Endodermal cell (in vitro differentiated cells): ENCODE results near the gene FBXO41. TPM values are rescaled to one million over a fixed set of nuclear protein-coding genes. Genes with fewer than 3 reads are reported as not detected.

Experiments used
- DNase-seq: peaks from one replicate; pipeline ENCODE4 v3.0.0-alpha.2; 2017
- H3K27ac ChIP-seq: 2 replicates; pipeline ENCODE4 v1.5.1; 2013; ENCODE audit warnings: mild to moderate bottlenecking, low read depth, low read length, moderate library complexity
- H3K27me3 ChIP-seq: 2 replicates; pipeline ENCODE4 v1.6.1; 2013; ENCODE audit warnings: mild to moderate bottlenecking, low read length, moderate library complexity; ENCODE audit not compliant: insufficient read depth, control insufficient read depth, poor library complexity, severe bottlenecking
- H3K36me3 ChIP-seq: 2 replicates; pipeline ENCODE4 v1.7.0; 2013; ENCODE audit warnings: mild to moderate bottlenecking, low read length, moderate library complexity; ENCODE audit not compliant: control insufficient read depth, insufficient read depth
- H3K4me1 ChIP-seq: one replicate; pipeline ENCODE4 v1.7.0; 2013; ENCODE audit warnings: low read length; ENCODE audit not compliant: control insufficient read depth, insufficient read depth
- H3K4me3 ChIP-seq: 2 replicates; pipeline ENCODE4 v1.5.1; 2013; ENCODE audit warnings: mild to moderate bottlenecking, low read length, moderate library complexity
- H3K9ac ChIP-seq: 2 replicates; pipeline ENCODE4 v1.6.1; 2013; ENCODE audit warnings: mild to moderate bottlenecking, low read length, moderate library complexity; ENCODE audit not compliant: poor library complexity, severe bottlenecking; ENCODE audit errors: extremely low read depth
- H3K9me3 ChIP-seq: 2 replicates; pipeline ENCODE4 v1.6.1; 2013; ENCODE audit warnings: mild to moderate bottlenecking, low read length, moderate library complexity; ENCODE audit not compliant: control insufficient read depth
- H3K27ac Mint-ChIP-seq: 2 replicates; pipeline ENCODE4 v1.8.0; 2020; ENCODE audit warnings: mixed read lengths
- H3K27me3 Mint-ChIP-seq: 2 replicates; pipeline ENCODE4 v1.8.0; 2021; ENCODE audit warnings: mild to moderate bottlenecking, mixed read lengths; ENCODE audit not compliant: insufficient read depth
- H3K36me3 Mint-ChIP-seq: 2 replicates; pipeline ENCODE4 v1.8.0; 2020; ENCODE audit warnings: low read depth, mixed read lengths
- H3K4me1 Mint-ChIP-seq: 2 replicates; pipeline ENCODE4 v1.8.0; 2020; ENCODE audit warnings: mixed read lengths
- H3K4me3 Mint-ChIP-seq: 2 replicates; pipeline ENCODE4 v1.8.0; 2020; ENCODE audit warnings: mild to moderate bottlenecking, moderate library complexity, mixed read lengths
- H3K9me3 Mint-ChIP-seq: 2 replicates; pipeline ENCODE4 v1.8.0; 2020; ENCODE audit warnings: mild to moderate bottlenecking, mixed read lengths
- CTCF ChIP-seq: fragments of 200-600 bp; sonication (generic); conservative IDR thresholded peaks from 2 replicates; pipeline ENCODE4 v1.5.0; 2021; ENCODE audit warnings: antibody characterized with exemption, mild to moderate bottlenecking
- WGBS, 2 experiments: methylation state at CpG; one replicate each; pipeline versions ENCODE4 v1.1.5 to v1.1.7; 2013; ENCODE audit warnings: missing lambda C conversion rate in 2 of 2, mixed read lengths in 1 of 2; ENCODE audit not compliant: insufficient coverage in 1 of 2, insufficient read length in 1 of 2; 5-methylcytosine and 5-hydroxymethylcytosine counted together
- total RNA-seq, 2 donors: library from RNA; stranded (reverse); fragmentation: NEBNext Ultra II Directional in 1 of 2; extraction: Animal tissue kit (Norgen Biotek cat#: 25700) in 1 of 2; gene quantifications; 2 replicates in 1 of 2; 3 replicates in 1 of 2; pipeline ENCODE4 v1.2.1, GENCODE V29; 2021

FBXO41 gene
- total RNA-seq, 2 donors from 2014 or later: 9.0 to 11.2 TPM

- Histone ChIP-seq H3K4me3 (peak overlapping the region; percentile 98), H3K4me1 (no peaks in the 10 kb centered on the region), H3K27ac (no peak overlapping the region), H3K27me3 (no peaks in the 10 kb centered on the region), H3K9me3 (no peaks in the 10 kb centered on the region), H3K9ac (no peak overlapping the region), H3K36me3 (no peaks in the 10 kb centered on the region)
- peaks cover 18% of the 10 kb centered on the region for H3K4me1 Mint-ChIP-seq
- DNase-seq: peak; percentile 54
- WGBS, 2 experiments: 0 to 9% methylated on average over 19 to 37 of the region's 37 CpGs
- no peaks in the 10 kb centered on the region for H3K36me3 Mint-ChIP-seq
- H3K27ac Mint-ChIP-seq: peak overlapping the region; percentile 30
- H3K4me3 Mint-ChIP-seq: peak overlapping the region; percentile 97
- no peaks in the 10 kb centered on the region for H3K27me3 Mint-ChIP-seq
- no peaks in the 10 kb centered on the region for H3K9me3 Mint-ChIP-seq
- TF ChIP-seq CTCF: no peak
Observed at GRCh38 chr2:73232403-73233153, 51.7 kb downstream of the FBXO41 start.

GRCh38 chr2:73228631-73229030 is 55.6 kb downstream of the FBXO41 start:
- Mint-ChIP-seq H3K4me3 (no peak overlapping the region), H3K27ac (no peak overlapping the region)

GRCh38 chr2:73227086-73227485 is 57.2 kb downstream of the FBXO41 start:
- no peaks in the 10 kb centered on the region for H3K9me3 ChIP-seq
- WGBS, 2 experiments: 58 to 72% methylated on average over 2 to 3 of the region's 3 CpGs
- Mint-ChIP-seq H3K27ac (no peak overlapping the region), H3K9me3 (no peaks in the 10 kb centered on the region), H3K4me1 (no peaks in the 10 kb centered on the region), H3K36me3 (peaks cover 14% of the 10 kb centered on the region), H3K27me3 (no peaks in the 10 kb centered on the region), H3K4me3 (no peak overlapping the region)
- no peak overlapping the region for H3K4me3 ChIP-seq
- no peak for DNase-seq
- no peak for TF ChIP-seq CTCF
- no peak overlapping the region for H3K27ac ChIP-seq
- H3K9ac ChIP-seq: no peak overlapping the region
- H3K36me3 ChIP-seq: peaks cover 12% of the 10 kb centered on the region
- no peaks in the 10 kb centered on the region for H3K27me3 ChIP-seq
- H3K4me1 ChIP-seq: no peaks in the 10 kb centered on the region

More at GRCh38 chr2:73228631-73229030, 55.6 kb downstream of the FBXO41 start:
- no peaks in the 10 kb centered on the region for H3K27me3 ChIP-seq
- 91 to 100% methylated on average over 2 to 14 of the region's 14 CpGs for WGBS, 2 experiments
- no peak for DNase-seq
- H3K4me3 ChIP-seq: no peak overlapping the region
- Mint-ChIP-seq H3K36me3 (peaks cover 3% of the 10 kb centered on the region), H3K27me3 (no peaks in the 10 kb centered on the region), H3K4me1 (peaks cover 3% of the 10 kb centered on the region), H3K9me3 (no peaks in the 10 kb centered on the region)
- no peaks in the 10 kb centered on the region for H3K36me3 ChIP-seq
- no peaks in the 10 kb centered on the region for H3K9me3 ChIP-seq
- H3K27ac ChIP-seq: no peak overlapping the region
- no peak overlapping the region for H3K9ac ChIP-seq
- no peak for TF ChIP-seq CTCF
- H3K4me1 ChIP-seq: no peaks in the 10 kb centered on the region
